ENCODE results near the gene CPN2. TPM values are rescaled to one million over a fixed set of nuclear protein-coding genes. Genes with fewer than 3 reads are reported as not detected.

Gene CPN2
- total RNA-seq, 1 donor from 2014 or later, result not detected

DNA sequence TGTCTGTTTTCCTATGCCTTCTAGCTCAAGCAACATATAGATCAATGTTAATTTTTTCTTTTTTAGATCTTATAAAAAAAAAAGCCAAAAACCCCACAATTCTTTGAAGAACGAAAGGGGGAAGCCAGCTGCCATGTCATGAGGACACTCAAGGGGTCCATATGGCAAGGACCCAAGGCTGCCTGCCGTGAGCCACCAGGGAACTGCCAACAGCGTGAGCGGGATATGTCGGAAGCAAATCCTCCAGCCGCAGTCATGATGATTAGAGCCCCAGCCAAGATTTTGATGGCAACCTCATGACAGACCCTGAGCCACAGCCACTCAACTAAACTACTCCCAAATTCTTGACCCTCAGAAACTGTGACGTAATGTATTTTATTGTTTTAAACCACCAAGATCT is 41.4 kb upstream of the CPN2 start:
- Histone ChIP-seq H3K27me3 (ENCODE audit: low read depth) (peaks cover 18% of the 10 kb centered on the region), H3K27ac (no peak overlapping the region), H3K4me3 (no peak overlapping the region), H3K9me3 (no peaks in the 10 kb centered on the region), H3K4me1 (peaks cover 17% of the 10 kb centered on the region), H3K36me3 (no peaks in the 10 kb centered on the region)
- no peak for ATAC-seq
- TF ChIP-seq CTCF (IDR thresholded peaks at IDR 0.05), result no peak
- intact Hi-C loops (cut with DNase I), result loop anchor here (10.0 kb wide), 1 partner anchor 48 kb away; no protein-coding TSS in a partner anchor
- DNase-seq, result no peak

GRCh38 chr3:194390835-194391234 is 39.7 kb upstream of the CPN2 start:
- Histone ChIP-seq H3K36me3 (no peaks in the 10 kb centered on the region), H3K27me3 (ENCODE audit: low read depth) (peaks cover 7% of the 10 kb centered on the region), H3K27ac (no peak overlapping the region), H3K4me1 (no peaks in the 10 kb centered on the region), H3K4me3 (no peak overlapping the region), H3K9me3 (no peaks in the 10 kb centered on the region)
- intact Hi-C loops (cut with DNase I), result loop anchor here (10.0 kb wide), 1 partner anchor 46 kb away; no protein-coding TSS in a partner anchor
- no peak for ATAC-seq
- no peak for DNase-seq
- TF ChIP-seq CTCF (IDR thresholded peaks at IDR 0.05), result no peak

GRCh38 chr3:194389269-194389668 is 38.1 kb upstream of the CPN2 start:
- intact Hi-C loops (cut with DNase I), result no loop called here
- Histone ChIP-seq H3K4me3 (no peak overlapping the region), H3K27me3 (ENCODE audit: low read depth) (peaks cover 7% of the 10 kb centered on the region), H3K9me3 (no peaks in the 10 kb centered on the region), H3K27ac (no peak overlapping the region), H3K4me1 (no peaks in the 10 kb centered on the region), H3K36me3 (no peaks in the 10 kb centered on the region)
- no peak for TF ChIP-seq CTCF (IDR thresholded peaks at IDR 0.05)
- ATAC-seq (no peak), DNase-seq (no peak)

GRCh38 chr3:194387926-194388418 is 36.8 kb upstream of the CPN2 start:
- TF ChIP-seq CTCF (IDR thresholded peaks at IDR 0.05), result no peak
- peaks cover 7% of the 10 kb centered on the region for H3K27me3 ChIP-seq (ENCODE audit: low read depth)
- DNase-seq (no peak), ATAC-seq (no peak)
- H3K4me1 ChIP-seq, result no peaks in the 10 kb centered on the region
- H3K9me3 ChIP-seq, result no peaks in the 10 kb centered on the region
- no peak overlapping the region for H3K27ac ChIP-seq
- intact Hi-C loops (cut with DNase I), result no loop called here
- H3K36me3 ChIP-seq, result no peaks in the 10 kb centered on the region
- H3K4me3 ChIP-seq, result no peak overlapping the region

DNA sequence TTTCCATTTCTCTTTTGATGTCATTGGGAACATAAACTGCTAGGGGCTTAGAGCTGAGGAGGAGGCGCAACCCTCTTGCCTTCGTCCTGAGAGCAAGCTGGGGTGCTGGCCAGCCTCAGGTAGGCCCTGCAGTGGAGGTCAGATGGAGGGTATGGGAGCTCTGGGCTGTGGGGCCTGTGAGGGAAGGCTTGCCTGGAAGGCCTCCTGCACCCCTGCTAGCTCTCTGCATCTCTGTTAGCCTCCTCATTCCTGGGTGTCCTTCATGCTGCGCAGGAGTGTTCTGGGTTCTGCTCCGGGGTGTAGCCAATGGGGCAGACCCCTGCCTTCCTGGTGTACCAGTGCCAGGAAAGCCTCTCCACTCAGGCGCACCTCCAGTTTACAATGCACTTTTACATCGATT is 36.1 kb upstream of the CPN2 start:
- H3K9me3 ChIP-seq, result no peaks in the 10 kb centered on the region
- no peak for DNase-seq
- TF ChIP-seq CTCF (IDR thresholded peaks at IDR 0.05), result no peak
- intact Hi-C loops (cut with DNase I), result no loop called here
- no peak overlapping the region for H3K4me3 ChIP-seq
- H3K4me1 ChIP-seq, result no peaks in the 10 kb centered on the region
- no peak overlapping the region for H3K27ac ChIP-seq
- no peak for ATAC-seq
- H3K27me3 ChIP-seq (ENCODE audit: low read depth), result peaks cover 7% of the 10 kb centered on the region
- no peaks in the 10 kb centered on the region for H3K36me3 ChIP-seq

DNA sequence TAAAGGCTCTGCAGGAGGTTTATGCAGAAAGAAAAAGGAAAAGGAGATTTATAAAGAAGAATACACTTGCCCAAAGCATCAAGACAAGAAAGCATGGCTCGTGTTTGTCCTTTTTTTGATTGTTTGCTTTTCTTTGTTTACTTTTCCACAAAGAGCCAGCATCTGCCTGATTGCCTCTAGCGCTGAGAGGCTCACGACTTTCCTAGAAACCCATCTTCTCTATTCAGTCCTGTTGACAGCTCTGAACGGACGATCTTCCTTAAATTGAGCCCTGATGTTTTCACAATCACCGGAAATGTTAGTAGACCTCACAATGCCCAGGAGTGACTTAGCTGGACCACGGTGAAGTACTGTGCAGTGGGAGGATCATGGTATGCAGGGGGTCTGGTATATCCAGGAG is 35.5 kb upstream of the CPN2 start:
- ATAC-seq, result no peak
- H3K27me3 ChIP-seq (ENCODE audit: low read depth), result peaks cover 1% of the 10 kb centered on the region
- intact Hi-C loops (cut with DNase I), result no loop called here
- no peak for DNase-seq
- H3K27ac ChIP-seq, result no peak overlapping the region
- peaks cover under 1% of the 10 kb centered on the region for H3K4me1 ChIP-seq
- no peak for TF ChIP-seq CTCF (IDR thresholded peaks at IDR 0.05)
- H3K9me3 ChIP-seq, result no peaks in the 10 kb centered on the region
- no peak overlapping the region for H3K4me3 ChIP-seq
- no peaks in the 10 kb centered on the region for H3K36me3 ChIP-seq
